Fibroblast of skin of right biceps (primary cell): Measurements from ENCODE around the gene APOB.

Source experiments
- DNase-seq: peaks from one replicate; pipeline ENCODE4 v3.0.0-alpha.2; 2013

Gene APOB, protein sequence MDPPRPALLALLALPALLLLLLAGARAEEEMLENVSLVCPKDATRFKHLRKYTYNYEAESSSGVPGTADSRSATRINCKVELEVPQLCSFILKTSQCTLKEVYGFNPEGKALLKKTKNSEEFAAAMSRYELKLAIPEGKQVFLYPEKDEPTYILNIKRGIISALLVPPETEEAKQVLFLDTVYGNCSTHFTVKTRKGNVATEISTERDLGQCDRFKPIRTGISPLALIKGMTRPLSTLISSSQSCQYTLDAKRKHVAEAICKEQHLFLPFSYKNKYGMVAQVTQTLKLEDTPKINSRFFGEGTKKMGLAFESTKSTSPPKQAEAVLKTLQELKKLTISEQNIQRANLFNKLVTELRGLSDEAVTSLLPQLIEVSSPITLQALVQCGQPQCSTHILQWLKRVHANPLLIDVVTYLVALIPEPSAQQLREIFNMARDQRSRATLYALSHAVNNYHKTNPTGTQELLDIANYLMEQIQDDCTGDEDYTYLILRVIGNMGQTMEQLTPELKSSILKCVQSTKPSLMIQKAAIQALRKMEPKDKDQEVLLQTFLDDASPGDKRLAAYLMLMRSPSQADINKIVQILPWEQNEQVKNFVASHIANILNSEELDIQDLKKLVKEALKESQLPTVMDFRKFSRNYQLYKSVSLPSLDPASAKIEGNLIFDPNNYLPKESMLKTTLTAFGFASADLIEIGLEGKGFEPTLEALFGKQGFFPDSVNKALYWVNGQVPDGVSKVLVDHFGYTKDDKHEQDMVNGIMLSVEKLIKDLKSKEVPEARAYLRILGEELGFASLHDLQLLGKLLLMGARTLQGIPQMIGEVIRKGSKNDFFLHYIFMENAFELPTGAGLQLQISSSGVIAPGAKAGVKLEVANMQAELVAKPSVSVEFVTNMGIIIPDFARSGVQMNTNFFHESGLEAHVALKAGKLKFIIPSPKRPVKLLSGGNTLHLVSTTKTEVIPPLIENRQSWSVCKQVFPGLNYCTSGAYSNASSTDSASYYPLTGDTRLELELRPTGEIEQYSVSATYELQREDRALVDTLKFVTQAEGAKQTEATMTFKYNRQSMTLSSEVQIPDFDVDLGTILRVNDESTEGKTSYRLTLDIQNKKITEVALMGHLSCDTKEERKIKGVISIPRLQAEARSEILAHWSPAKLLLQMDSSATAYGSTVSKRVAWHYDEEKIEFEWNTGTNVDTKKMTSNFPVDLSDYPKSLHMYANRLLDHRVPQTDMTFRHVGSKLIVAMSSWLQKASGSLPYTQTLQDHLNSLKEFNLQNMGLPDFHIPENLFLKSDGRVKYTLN (N-terminal part only)

DNA sequence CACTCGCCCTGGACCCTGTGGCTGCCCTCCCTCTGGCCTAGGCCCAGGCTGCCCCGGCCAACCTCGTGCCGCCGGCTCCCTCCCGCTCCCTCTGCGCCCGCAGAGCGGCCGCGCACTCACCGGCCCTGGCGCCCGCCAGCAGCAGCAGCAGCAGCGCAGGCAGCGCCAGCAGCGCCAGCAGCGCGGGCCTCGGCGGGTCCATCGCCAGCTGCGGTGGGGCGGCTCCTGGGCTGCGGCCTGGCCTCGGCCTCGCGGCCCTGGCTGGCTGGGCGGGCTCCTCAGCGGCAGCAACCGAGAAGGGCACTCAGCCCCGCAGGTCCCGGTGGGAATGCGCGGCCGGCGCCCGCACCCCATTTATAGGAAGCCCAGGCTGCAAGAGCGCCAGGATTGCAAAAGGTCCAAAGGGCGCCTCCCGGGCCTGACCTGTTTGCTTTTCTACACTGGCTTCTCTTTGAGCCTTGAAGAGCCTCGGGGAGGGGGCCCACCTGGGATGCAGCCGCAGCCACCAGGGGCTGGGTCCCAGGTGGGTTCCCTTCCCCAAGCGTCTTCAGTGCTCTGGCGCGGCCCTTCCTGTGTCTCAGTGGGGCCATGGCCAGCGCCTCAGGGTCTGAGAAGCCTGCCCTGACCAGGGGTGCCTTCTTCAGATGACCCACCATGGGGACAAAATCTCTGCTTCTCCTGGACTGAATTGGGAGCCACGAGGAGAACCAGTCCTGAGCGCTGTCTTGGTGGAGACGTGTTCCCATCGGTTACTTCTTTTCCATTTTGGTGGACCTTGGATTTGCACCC lies at the start of gene APOB:
APOB (minus strand) TSS at position 330 of the 789 bp plus-strand sequence; CDS start at position 202, 128 bp downstream.
- DNase-seq = no peak

DNA sequence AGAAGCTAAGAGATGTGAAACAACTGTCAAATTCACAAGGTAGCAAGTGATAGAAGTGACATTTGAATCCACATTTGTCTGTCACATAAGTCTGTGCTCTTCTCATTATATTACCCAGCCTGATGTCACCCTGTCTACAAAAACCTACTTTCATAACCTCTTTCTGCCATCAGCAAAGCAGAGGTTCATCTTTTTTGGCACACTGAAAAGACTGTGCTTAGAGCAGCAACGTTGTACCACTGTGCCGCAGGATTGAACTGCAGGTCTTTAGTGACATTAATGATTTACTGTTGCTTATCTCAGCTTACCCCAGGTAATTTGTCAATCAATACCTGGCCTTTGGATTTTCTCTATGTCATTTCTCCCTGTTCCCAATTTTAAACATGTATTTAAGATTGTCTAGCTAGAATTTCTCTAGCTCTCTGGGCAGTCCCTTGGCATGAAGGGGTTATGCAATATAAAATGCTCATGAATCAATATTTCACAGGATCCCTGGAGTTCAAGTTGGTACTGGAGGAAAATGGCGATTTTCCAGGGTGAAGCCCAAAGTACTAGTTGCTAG lies 48.5 kb upstream of the APOB start:
- DNase-seq = no peak

DNA sequence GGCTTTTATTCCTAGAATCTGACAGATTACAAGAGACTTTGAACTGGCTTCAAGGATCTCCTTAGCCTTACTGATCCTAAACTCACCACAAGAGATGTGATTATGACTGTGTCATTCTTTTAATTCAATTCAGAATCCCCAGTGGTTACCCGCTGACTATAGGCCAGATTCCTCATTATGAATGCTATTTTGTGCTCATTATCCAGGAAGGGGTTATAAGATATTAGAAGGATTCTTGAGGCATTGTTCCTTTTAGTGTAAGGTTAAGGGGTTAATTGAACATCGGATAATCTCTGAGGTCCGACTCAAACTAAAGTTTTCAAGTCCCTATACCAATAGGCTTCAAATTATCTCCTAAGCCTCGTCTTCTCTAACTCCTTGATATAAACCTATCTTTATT lies 40.5 kb upstream of the APOB start:
- DNase-seq = no peak

- DNase-seq = no peak
These were observed 39.6 kb upstream of the APOB start for GRCh38 chr2:21083482-21083881.

DNA sequence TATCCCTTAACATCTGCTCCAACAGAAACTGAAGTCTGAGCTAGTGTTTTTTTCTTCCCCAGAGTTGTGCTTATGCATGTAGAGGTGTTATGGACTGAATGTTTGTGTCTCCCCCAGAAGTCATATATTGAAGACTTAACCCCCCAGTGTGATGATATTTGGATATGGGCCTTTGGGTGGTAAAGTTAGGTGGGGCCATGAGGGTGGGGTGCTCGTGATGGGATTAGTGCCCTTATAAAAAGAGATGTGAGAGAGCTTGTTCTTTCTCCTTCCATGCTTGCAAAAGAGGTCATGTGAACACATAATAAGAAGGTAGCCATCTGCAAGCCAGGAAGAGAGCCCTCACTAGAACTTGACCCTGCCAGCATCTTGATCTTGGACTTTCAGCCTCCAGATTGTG lies 34.4 kb upstream of the APOB start:
- no peak for DNase-seq

GRCh38 chr2:21072477-21073242 lies 28.8 kb upstream of the APOB start:
- no peak for DNase-seq

DNA sequence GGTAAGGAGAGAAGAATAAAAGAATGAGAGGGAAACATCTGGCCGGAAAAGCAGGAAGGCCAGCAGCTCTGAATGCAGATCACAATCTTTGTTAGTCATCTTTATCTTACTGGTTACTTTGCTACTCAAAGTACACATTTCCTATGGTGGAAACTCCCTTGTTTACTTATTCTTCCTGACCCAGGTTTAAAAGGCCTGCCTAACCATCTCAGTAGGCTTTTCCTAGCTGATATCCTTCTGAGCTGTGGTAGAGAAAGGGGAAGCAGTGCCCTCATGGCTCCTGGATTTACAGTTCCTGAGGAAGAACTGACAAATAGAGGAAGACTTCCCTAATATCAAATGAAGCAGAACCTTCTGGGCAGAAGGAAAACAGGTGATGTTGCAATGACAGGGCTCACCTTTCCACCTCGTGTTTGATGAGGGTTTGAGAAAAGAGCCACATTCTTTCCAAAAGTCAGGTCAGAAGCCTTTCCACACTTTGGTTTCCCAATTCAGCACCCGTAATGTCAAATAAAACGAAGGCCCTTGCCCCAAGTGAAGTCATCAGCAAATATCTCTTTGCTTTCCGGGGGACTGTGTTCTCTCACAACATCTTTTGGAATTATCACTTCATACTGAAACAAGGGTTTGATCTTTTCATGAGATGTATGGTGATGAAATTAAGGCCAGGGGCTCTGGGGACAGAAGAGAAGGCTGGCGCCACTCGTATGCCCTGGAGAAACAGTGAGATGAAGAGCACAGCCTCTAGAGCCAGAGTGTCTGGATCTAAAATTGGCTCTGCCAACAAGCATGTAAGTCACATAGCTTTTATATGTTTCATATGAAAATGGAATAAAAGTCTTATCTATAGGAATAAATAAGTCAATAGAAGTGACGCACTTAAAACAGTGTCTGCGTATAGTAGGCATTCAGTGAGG lies 26.7 kb upstream of the APOB start:
- no peak for DNase-seq

GRCh38 chr2:21069746-21070340 lies 26.0 kb upstream of the APOB start:
- DNase-seq = no peak

DNA sequence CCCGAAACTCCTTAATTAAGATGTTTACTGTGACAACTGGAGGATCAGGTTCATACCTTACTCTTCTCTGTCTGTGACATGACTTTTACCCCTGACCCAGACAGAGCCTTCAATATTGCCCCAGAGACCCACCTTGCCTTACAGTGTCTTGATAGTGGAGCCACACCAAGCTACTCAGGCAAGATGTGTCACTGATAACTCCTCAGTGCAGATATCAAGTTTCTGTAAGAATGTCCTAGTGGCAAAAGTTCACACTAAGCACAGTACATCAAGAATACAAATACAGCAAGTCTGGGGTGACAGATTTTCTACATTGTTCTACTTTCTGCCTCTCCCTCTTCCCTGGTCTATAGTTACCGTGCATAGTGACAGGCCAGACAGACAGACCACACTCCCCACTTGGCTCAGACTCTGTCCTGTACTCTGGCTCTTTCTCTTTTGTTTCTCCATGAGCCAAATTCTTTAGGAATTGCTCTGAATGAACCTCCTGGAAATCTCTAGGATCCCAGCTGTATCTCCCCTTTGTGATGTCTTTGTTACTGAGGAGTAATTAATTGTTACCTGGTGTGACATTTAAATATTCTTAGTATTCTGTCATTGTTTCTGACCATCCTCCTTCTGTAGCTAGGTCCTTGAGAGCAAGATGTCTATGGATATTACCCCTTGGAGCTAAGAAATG lies 24.1 kb upstream of the APOB start:
- DNase-seq = no peak

GRCh38 chr2:21067125-21067524 lies 23.3 kb upstream of the APOB start:
- DNase-seq = no peak

DNA sequence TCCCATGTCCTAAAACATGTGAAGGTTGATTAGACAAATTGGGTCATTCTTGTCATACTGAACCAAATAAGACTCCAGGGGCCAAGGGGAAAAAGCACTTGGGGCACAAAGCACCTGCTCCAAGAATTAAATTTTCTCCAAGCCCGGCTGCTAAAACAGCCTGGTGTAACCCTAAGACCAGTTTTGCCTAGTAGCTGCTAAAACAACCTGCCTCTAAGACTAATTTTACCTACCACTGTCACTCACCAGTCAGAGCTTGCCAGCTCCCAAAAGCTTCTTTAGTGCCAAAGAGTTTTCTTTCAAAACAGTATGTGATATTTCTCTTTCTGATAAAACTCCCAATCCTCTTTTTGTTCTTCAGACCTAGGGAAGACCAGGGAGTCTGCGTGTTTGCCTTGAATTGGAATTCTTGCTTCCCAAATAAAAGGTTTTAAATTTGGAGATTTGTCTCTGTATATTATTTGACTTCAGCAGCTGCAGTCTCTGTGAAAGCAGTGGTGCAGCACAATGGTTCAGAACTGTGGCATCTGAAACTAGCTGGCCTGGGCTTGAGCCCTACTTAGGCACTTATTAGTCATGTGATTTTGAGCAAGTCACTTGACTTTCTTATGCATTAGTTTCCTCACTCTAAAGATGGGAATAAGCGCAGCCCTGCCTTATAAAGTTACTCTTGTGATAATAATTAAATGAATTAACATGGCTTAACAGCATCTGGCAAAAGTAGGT lies 16.2 kb upstream of the APOB start:
- no peak for DNase-seq

- DNase-seq = no peak
These were observed 13.2 kb upstream of the APOB start for GRCh38 chr2:21057097-21057496.

- DNase-seq = no peak
These were observed 12.3 kb upstream of the APOB start for GRCh38 chr2:21055879-21056790.

- no peak for DNase-seq
These were observed 11.6 kb upstream of the APOB start for GRCh38 chr2:21055451-21055850.

GRCh38 chr2:21054011-21054410 lies 10.1 kb upstream of the APOB start:
- DNase-seq = no peak

- no peak for DNase-seq
These were observed 8.2 kb upstream of the APOB start for GRCh38 chr2:21052044-21052443.

- DNase-seq = no peak
These were observed 6.3 kb upstream of the APOB start for GRCh38 chr2:21050164-21050563.
